MM.1S (cell line): ENCODE results near the gene CXCL6.

Source experiments
- DNase-seq: peaks from one replicate; pipeline ENCODE4 v3.0.0-alpha.2; 2015
- H2AFZ ChIP-seq: fragments of 300-600 bp; sonication (generic); 2 replicates; pipeline ENCODE4 v1.6.0; 2016; ENCODE audit warnings: antibody characterized with exemption, low read length
- H3F3A ChIP-seq: fragments of 300-600 bp; sonication (generic); 2 replicates; pipeline ENCODE4 v1.6.1; 2016; ENCODE audit warnings: mild to moderate bottlenecking, antibody characterized with exemption, low read length, moderate library complexity, mixed read lengths; ENCODE audit not compliant: insufficient read depth
- H3K27ac ChIP-seq: fragments of 300-600 bp; sonication (generic); 2 replicates; pipeline ENCODE4 v1.5.1; 2016; ENCODE audit warnings: mild to moderate bottlenecking, low read length
- H3K27me3 ChIP-seq: fragments of 300-600 bp; sonication (generic); replicated peaks from 2 replicates; pipeline ENCODE4 v1.6.0; 2016; ENCODE audit warnings: low read length; ENCODE audit not compliant: insufficient read depth
- H3K36me3 ChIP-seq: fragments of 300-600 bp; sonication (generic); replicated peaks from 2 replicates; pipeline ENCODE4 v1.6.1; 2016; ENCODE audit warnings: mild to moderate bottlenecking, low read length, mixed read lengths; ENCODE audit not compliant: insufficient read depth
- H3K4me1 ChIP-seq: fragments of 300-600 bp; sonication (generic); 2 replicates; pipeline ENCODE4 v1.6.1; 2016; ENCODE audit warnings: low read length, mixed read lengths
- H3K4me2 ChIP-seq: fragments of 300-600 bp; sonication (generic); 2 replicates; pipeline ENCODE4 v1.6.0; 2016; ENCODE audit warnings: low read depth, low read length
- H3K4me3 ChIP-seq: fragments of 300-600 bp; sonication (generic); 2 replicates; pipeline ENCODE4 v1.5.1; 2016; ENCODE audit warnings: low read length, mixed read lengths
- H3K79me2 ChIP-seq: fragments of 300-600 bp; sonication (generic); 2 replicates; pipeline ENCODE4 v1.6.1; 2016; ENCODE audit warnings: mixed run types, low read length, mixed read lengths
- H3K9ac ChIP-seq: fragments of 300-600 bp; sonication (generic); 2 replicates; pipeline ENCODE4 v1.6.1; 2016; ENCODE audit warnings: low read length, mixed read lengths
- H3K9me2 ChIP-seq: fragments of 300-600 bp; sonication (generic); replicated peaks from 2 replicates; pipeline ENCODE4 v1.6.1; 2016; ENCODE audit warnings: mild to moderate bottlenecking, low read length, mixed read lengths; ENCODE audit not compliant: insufficient read depth
- H3K9me3 ChIP-seq: fragments of 300-600 bp; sonication (generic); replicated peaks from 2 replicates; pipeline ENCODE4 v1.6.1; 2016; ENCODE audit warnings: mild to moderate bottlenecking, low read length, mixed read lengths; ENCODE audit not compliant: insufficient read depth
- H4K20me1 ChIP-seq: fragments of 300-600 bp; sonication (generic); 2 replicates; pipeline ENCODE4 v1.6.1; 2016; ENCODE audit warnings: mild to moderate bottlenecking, low read length, moderate library complexity, mixed read lengths; ENCODE audit not compliant: insufficient read depth
- CTCF ChIP-seq: fragments of 300-600 bp; sonication (generic); IDR thresholded peaks from 2 replicates; pipeline ENCODE4 v1.5.1; 2016; ENCODE audit warnings: antibody characterized with exemption, low read length, mixed read lengths
- EZH2 ChIP-seq: fragments of 300-600 bp; sonication (generic); optimal IDR thresholded peaks from 2 replicates; pipeline ENCODE3; 2017; ENCODE audit warnings: low read depth, mild to moderate bottlenecking, antibody characterized with exemption, low read length, mixed read lengths
- EZH2phosphoT487 ChIP-seq: fragments of 300-600 bp; sonication (generic); IDR thresholded peaks from 2 replicates; pipeline ENCODE4 v1.6.1; 2018; ENCODE audit warnings: antibody characterized with exemption, low read length

Gene CXCL6

GRCh38 chr4:73839071-73839470, 2.6 kb downstream of the CXCL6 start:
- no peaks in the 10 kb centered on the region for H3K27me3 ChIP-seq
- no peak overlapping the region for H3K4me2 ChIP-seq
- no peak overlapping the region for H3K9ac ChIP-seq
- H3K4me1 ChIP-seq: no peaks in the 10 kb centered on the region
- no peaks in the 10 kb centered on the region for H3F3A ChIP-seq
- H3K79me2 ChIP-seq: no peaks in the 10 kb centered on the region
- H4K20me1 ChIP-seq: no peaks in the 10 kb centered on the region
- H3K9me2 ChIP-seq: no peaks in the 10 kb centered on the region
- H3K4me3 ChIP-seq: no peak overlapping the region
- no peak for DNase-seq
- no peak overlapping the region for H3K27ac ChIP-seq
- H3K36me3 ChIP-seq: no peaks in the 10 kb centered on the region
- H2AFZ ChIP-seq: no peak overlapping the region
- H3K9me3 ChIP-seq: no peaks in the 10 kb centered on the region
- no peak for TF ChIP-seq EZH2
- TF ChIP-seq EZH2phosphoT487: no peak
- no peak for TF ChIP-seq CTCF

- no peak for TF ChIP-seq EZH2
- TF ChIP-seq EZH2phosphoT487: no peak
- no peak for TF ChIP-seq CTCF
- no peaks in the 10 kb centered on the region for H4K20me1 ChIP-seq
- H3K27me3 ChIP-seq: no peaks in the 10 kb centered on the region
- no peak overlapping the region for H3K9ac ChIP-seq
- H3K4me1 ChIP-seq: no peaks in the 10 kb centered on the region
- DNase-seq: no peak
- H3K36me3 ChIP-seq: no peaks in the 10 kb centered on the region
- no peak overlapping the region for H3K4me3 ChIP-seq
- no peak overlapping the region for H2AFZ ChIP-seq
- no peak overlapping the region for H3K27ac ChIP-seq
- H3K9me2 ChIP-seq: no peaks in the 10 kb centered on the region
- H3K9me3 ChIP-seq: no peaks in the 10 kb centered on the region
- no peaks in the 10 kb centered on the region for H3F3A ChIP-seq
- no peaks in the 10 kb centered on the region for H3K79me2 ChIP-seq
- no peak overlapping the region for H3K4me2 ChIP-seq
These were observed 3.2 kb downstream of the CXCL6 start for GRCh38 chr4:73839715-73840114.

- Histone ChIP-seq H3F3A (no peaks in the 10 kb centered on the region), H3K4me2 (no peak overlapping the region), H4K20me1 (no peaks in the 10 kb centered on the region), H3K9me3 (no peaks in the 10 kb centered on the region), H3K79me2 (no peaks in the 10 kb centered on the region), H3K9ac (no peak overlapping the region), H3K4me1 (no peaks in the 10 kb centered on the region), H3K9me2 (no peaks in the 10 kb centered on the region), H3K27me3 (no peaks in the 10 kb centered on the region), H3K4me3 (no peak overlapping the region), H3K36me3 (no peaks in the 10 kb centered on the region), H2AFZ (no peak overlapping the region), H3K27ac (no peak overlapping the region)
- TF ChIP-seq CTCF (no peak), EZH2phosphoT487 (no peak), EZH2 (no peak)
- DNase-seq: no peak
These were observed 4.9 kb downstream of the CXCL6 start for GRCh38 chr4:73841243-73841925.
